A673 (cell line): ENCODE data around the gene SCYL2. TPM values are rescaled to one million over a fixed set of nuclear protein-coding genes. Genes with fewer than 3 reads are reported as not detected.
"Not testable (repeated sequence)": the region's sequence is repeated elsewhere in the genome, so short reads cannot be mapped to it uniquely, and the experiment has no call there.

Source experiments
- BruUV-seq: library from RNA; stranded (reverse); fragments of 400-500 nt; replicated peaks from 2 replicates; lab custom pipeline; 2021; lab: Mats Ljungman, UMichigan
- CTCF ChIA-PET: fragments of 300-600 bp; sonication (Branson Sonifier 250); formaldehyde crosslinking; loops from one replicate; lab custom pipeline; 2022; ENCODE audit warnings: antibody characterized with exemption; lab: Charles Lee
- POLR2A ChIA-PET: fragments of 300-600 bp; sonication (Branson Sonifier 250); formaldehyde crosslinking; loops from one replicate; lab custom pipeline; 2022; ENCODE audit warnings: antibody characterized with exemption; ENCODE audit not compliant: low non-redundant PET; lab: Charles Lee
- DNase-seq: peaks from one replicate; pipeline ENCODE4 v3.0.0-alpha.2; 2015; ENCODE audit warnings: low spot score
- H3K27ac ChIP-seq: fragments of 200-600 bp; sonication (generic); 2 replicates; pipeline ENCODE4 v1.5.1; 2016; ENCODE audit warnings: mixed run types, low read depth, mild to moderate bottlenecking, mixed read lengths, antibody characterized with exemption, low read length; ENCODE audit not compliant: poor library complexity, severe bottlenecking
- H3K27me3 ChIP-seq: fragments of 200-600 bp; sonication (generic); replicated peaks from 2 replicates; pipeline ENCODE4 v1.6.1; 2017; ENCODE audit warnings: mixed run types, low read depth, mild to moderate bottlenecking, mixed read lengths, antibody characterized with exemption, low read length; ENCODE audit not compliant: insufficient read depth, poor library complexity
- H3K36me3 ChIP-seq: fragments of 200-600 bp; sonication (generic); 2 replicates; pipeline ENCODE4 v1.6.1; 2016; ENCODE audit warnings: mixed run types, mild to moderate bottlenecking, mixed read lengths, antibody characterized with exemption, low read length; ENCODE audit not compliant: insufficient read depth, poor library complexity, severe bottlenecking
- H3K4me1 ChIP-seq: fragments of 200-600 bp; sonication (generic); 2 replicates; pipeline ENCODE4 v1.6.1; 2017; ENCODE audit warnings: mixed run types, mild to moderate bottlenecking, mixed read lengths, antibody characterized with exemption, low read length; ENCODE audit not compliant: insufficient read depth, poor library complexity, severe bottlenecking
- H3K4me3 ChIP-seq: fragments of 200-600 bp; sonication (generic); 2 replicates; pipeline ENCODE4 v1.5.1; 2016; ENCODE audit warnings: low read depth, mixed run types, mild to moderate bottlenecking, mixed read lengths, low read length; ENCODE audit not compliant: poor library complexity, severe bottlenecking
- H3K9me3 ChIP-seq: fragments of 200-600 bp; sonication (generic); 2 replicates; pipeline ENCODE4 v1.6.1; 2016; ENCODE audit warnings: mixed run types, low read depth, mild to moderate bottlenecking, mixed read lengths, antibody characterized with exemption, low read length; ENCODE audit not compliant: poor library complexity, severe bottlenecking
- CTCF ChIP-seq: fragments of 300-800, 200-600 bp; sonication (generic); conservative IDR thresholded peaks from 2 replicates; pipeline ENCODE4 v1.5.1; 2017; ENCODE audit warnings: low read depth, mild to moderate bottlenecking, antibody characterized with exemption, low read length, moderate library complexity, mixed read lengths
- EZH2 ChIP-seq: fragments of 200-600 bp; sonication (generic); IDR thresholded peaks from 2 replicates; pipeline ENCODE4 v1.6.1; 2017; ENCODE audit warnings: borderline replicate concordance, low read depth, mild to moderate bottlenecking, mixed read lengths, antibody characterized with exemption, low read length; ENCODE audit not compliant: poor library complexity, severe bottlenecking
- intact Hi-C: fragments of 100-400 bp; cut with micrococcal nuclease; formaldehyde crosslinking; loops from one replicate; pipeline ENCODE4 v1.10.0; 2022; ENCODE audit not compliant: unreplicated experiment
- total RNA-seq: library from RNA; stranded (reverse); gene quantifications from 2 replicates; pipeline ENCODE4 v1.2.3, GENCODE V29; 2021

Gene SCYL2
- total RNA-seq, 1 experiment from 2014 or later: 61.3 TPM

- ChIA-PET POLR2A (no interaction called here), CTCF (no interaction called here)
- DNase-seq: no peak
- Histone ChIP-seq H3K27me3 (no peaks in the 10 kb centered on the region), H3K9me3 (no peaks in the 10 kb centered on the region), H3K4me1 (no peaks in the 10 kb centered on the region), H3K36me3 (peaks cover 4% of the 10 kb centered on the region), H3K27ac (no peak overlapping the region), H3K4me3 (no peak overlapping the region)
- intact Hi-C loops: no loop called here
- no TSS peak for BruUV-seq
- TF ChIP-seq CTCF (no peak), EZH2 (no peak)
Observed at GRCh38 chr12:100290016-100290415, 23.0 kb downstream of the SCYL2 start.

GRCh38 chr12:100293017-100293416, 26.0 kb downstream of the SCYL2 start:
- Histone ChIP-seq H3K4me3 (no peak overlapping the region), H3K4me1 (no peaks in the 10 kb centered on the region), H3K27ac (no peak overlapping the region), H3K36me3 (peaks cover 6% of the 10 kb centered on the region), H3K9me3 (no peaks in the 10 kb centered on the region), H3K27me3 (no peaks in the 10 kb centered on the region)
- CTCF ChIA-PET: no interaction called here
- TF ChIP-seq EZH2: no peak
- TF ChIP-seq CTCF: no peak
- intact Hi-C loops: no loop called here
- POLR2A ChIA-PET: no interaction called here
- BruUV-seq: no TSS peak
- DNase-seq: no peak

GRCh38 chr12:100294366-100294765, 27.4 kb downstream of the SCYL2 start:
- H3K27me3 ChIP-seq, CTCF ChIA-PET, intact Hi-C loops, H3K36me3 ChIP-seq, POLR2A ChIA-PET, H3K4me1 ChIP-seq, H3K9me3 ChIP-seq, BruUV-seq, H3K4me3 ChIP-seq, DNase-seq, H3K27ac ChIP-seq: not testable (repeated sequence)

- ChIA-PET CTCF (no interaction called here), POLR2A (no interaction called here)
- Histone ChIP-seq H3K27me3 (no peaks in the 10 kb centered on the region), H3K4me3 (no peak overlapping the region), H3K27ac (no peak overlapping the region), H3K36me3 (peaks cover 14% of the 10 kb centered on the region), H3K4me1 (no peaks in the 10 kb centered on the region), H3K9me3 (no peaks in the 10 kb centered on the region)
- intact Hi-C loops: no loop called here
- no TSS peak for BruUV-seq
- peak; percentile 11 for DNase-seq
- no peak for TF ChIP-seq EZH2
- no peak for TF ChIP-seq CTCF
Observed at GRCh38 chr12:100295764-100296555, 29.0 kb downstream of the SCYL2 start.
